ENCODE results near the gene PWWP2B.

DNA sequence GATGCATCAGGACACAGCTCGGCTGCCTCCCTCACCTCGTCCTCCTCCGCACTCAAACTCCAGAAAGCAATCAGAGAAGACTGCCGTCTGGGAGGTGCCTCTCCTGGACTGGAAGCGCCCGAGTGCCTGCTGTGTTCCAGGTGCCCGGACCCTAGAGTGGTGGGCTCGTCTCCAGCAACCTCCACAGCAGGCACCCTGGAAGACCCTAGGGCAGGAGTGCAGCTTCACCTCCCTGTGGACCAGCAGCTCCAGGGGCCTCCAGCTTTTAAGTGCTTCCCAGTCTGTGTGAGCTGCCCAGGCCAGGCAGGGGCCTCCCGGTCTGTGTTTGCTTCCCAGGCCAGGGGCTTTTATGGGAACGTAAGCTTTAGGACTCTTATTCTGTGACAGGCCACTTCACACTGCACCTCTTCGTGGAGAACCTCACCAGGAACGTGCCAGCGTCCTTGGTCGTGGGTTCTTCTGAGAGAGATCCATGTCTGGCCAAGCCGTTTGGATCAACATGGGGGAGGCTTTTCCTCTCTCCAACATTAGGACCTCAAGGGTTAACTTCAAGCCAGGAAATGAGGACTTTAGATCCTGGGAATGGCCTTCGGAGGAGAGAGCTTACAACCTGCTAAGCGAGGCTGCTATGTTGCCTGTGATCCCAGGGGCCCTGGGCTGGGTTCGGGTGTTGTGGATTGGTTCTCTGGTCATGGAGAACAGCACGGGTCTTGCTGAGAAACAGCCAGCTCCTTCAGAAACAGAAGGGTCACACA lies 5.9 kb upstream of the PWWP2B start:
- TF ChIP-seq POLR2A (IDR thresholded peaks at IDR 0.05; ENCODE audit: low read depth, low read length): no peak
- TF ChIP-seq POLR2AphosphoS5 (IDR thresholded peaks at IDR 0.05; ENCODE audit: low read depth, low read length): no peak
- no peak for TF ChIP-seq PAX5 (IDR thresholded peaks at IDR 0.05; ENCODE audit: insufficient read depth, low read length, severe bottlenecking)
- no peak for TF ChIP-seq POU2F2 (IDR thresholded peaks at IDR 0.05; ENCODE audit: low read depth, low read length)

Data from GM12891 (cell line).